Natural killer cell treated with Interleukin-12 subunit alpha and Interleukin-12 subunit beta and Interleukin-15 and Interleukin-18, amount 100 ng/mL, for 72 hours (primary cell): ENCODE measurements around the gene RPLP2. TPM values are rescaled to one million over a fixed set of nuclear protein-coding genes. Genes with fewer than 3 reads are reported as not detected.

Experiments used
- ATAC-seq, 2 donors: fragments of 150-1000 bp; cut with Tn5 transposase in 1 of 2; sonication (Bioruptor Pico), chemical (Tn5 transposase) in 1 of 2; 2 replicates each; pipeline ENCODE4 v1.10.0; 2021
- DNase-seq: peaks from one replicate; pipeline ENCODE4 v3.0.0; 2022; ENCODE audit warnings: low spot score
- H3K27ac Mint-ChIP-seq, 2 donors: 1 replicate in 1 of 2; 2 replicates in 1 of 2; pipeline ENCODE4 v1.8.0; 2022; ENCODE audit warnings: mixed read lengths in 2 of 2, mild to moderate bottlenecking in 1 of 2, moderate library complexity in 1 of 2
- H3K27me3 Mint-ChIP-seq, 2 donors: 1 replicate in 1 of 2; 2 replicates in 1 of 2; pipeline ENCODE4 v1.8.0; 2022; ENCODE audit warnings: mixed read lengths in 2 of 2
- H3K36me3 Mint-ChIP-seq: one replicate; pipeline ENCODE4 v1.8.0; 2022; ENCODE audit warnings: mixed read lengths
- H3K4me1 Mint-ChIP-seq, 2 donors: 1 replicate in 1 of 2; 2 replicates in 1 of 2; pipeline ENCODE4 v1.8.0; 2022; ENCODE audit warnings: low read depth in 2 of 2, mixed read lengths in 2 of 2, mild to moderate bottlenecking in 1 of 2
- H3K4me3 Mint-ChIP-seq: one replicate; pipeline ENCODE4 v1.8.0; 2022; ENCODE audit warnings: mixed read lengths
- H3K9me3 Mint-ChIP-seq: 2 replicates; pipeline ENCODE4 v1.8.0; 2022; ENCODE audit warnings: mixed read lengths
- total RNA-seq, 2 donors: library from RNA; stranded (reverse); gene quantifications; one replicate each; pipeline ENCODE4 v1.2.3, GENCODE V29; 2022

Gene RPLP2
- total RNA-seq, 2 donors from 2014 or later: 1,365 to 2,718 TPM

GRCh38 chr11:842370-843002 lies 32.7 kb downstream of the RPLP2 start, which contains the start of the genes POLR2L and TSPAN4:
Gene POLR2L (minus strand): TSS chr11:842529. CDS start chr11:842508, 21 bp downstream.
Gene TSPAN4 (plus strand): TSS chr11:842852. CDS start chr11:850305, 7,453 bp downstream.
- peak within 1 kb of the TSS; percentile 59 to 66 for H3K27ac Mint-ChIP-seq

DNA sequence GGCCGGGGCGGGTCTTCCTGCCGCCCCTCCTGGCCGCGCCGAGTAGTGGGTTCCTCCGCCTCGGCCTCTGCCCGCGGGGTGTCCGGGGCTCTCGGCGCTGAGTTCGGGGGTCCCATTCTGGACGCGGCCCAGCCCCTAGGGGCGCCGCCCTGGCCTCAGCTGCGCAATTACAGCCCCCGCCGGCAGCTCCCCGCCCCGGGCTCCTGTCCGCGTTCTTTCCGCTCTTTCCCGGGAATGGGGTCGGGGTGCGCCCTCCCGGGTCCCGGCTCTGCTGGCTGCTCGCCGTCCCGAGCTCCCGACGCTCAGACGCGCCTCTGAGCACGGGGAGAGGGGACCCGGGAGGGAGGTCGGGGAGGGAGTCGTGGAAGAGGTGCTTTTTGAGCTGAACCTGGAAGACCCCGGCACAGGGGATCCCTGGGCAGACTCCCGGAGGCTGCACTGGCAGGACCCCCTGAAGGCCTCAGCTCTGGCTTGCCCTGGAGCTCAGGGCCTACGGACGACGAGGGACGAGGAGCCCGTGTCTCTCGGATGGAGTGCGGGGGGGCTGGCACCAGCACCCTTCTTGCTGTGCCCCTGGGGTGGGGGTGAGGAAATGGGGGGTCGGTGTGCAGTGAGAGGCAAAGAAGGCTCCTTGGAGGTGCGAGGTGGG lies 33.4 kb downstream of the RPLP2 start:
- Mint-ChIP-seq H3K4me1 (peaks cover 17 to 25% of the 10 kb centered on the region in 2 donors), H3K4me3 (peak overlapping the region; percentile 72), H3K27me3 (no peaks in the 10 kb centered on the region), H3K27ac (peak overlapping the region; percentile 18 to 33), H3K36me3 (no peaks in the 10 kb centered on the region), H3K9me3 (no peaks in the 10 kb centered on the region)
- ATAC-seq (peak in 1 of 2 donors; percentile 0), DNase-seq (no peak)

More at GRCh38 chr11:842370-843002, 32.7 kb downstream of the RPLP2 start, which contains the start of the genes POLR2L and TSPAN4:
- Mint-ChIP-seq H3K4me3 (peak within 1 kb of the TSS; percentile 84), H3K9me3 (no peaks in the 10 kb centered on the region), H3K27me3 (no peaks in the 10 kb centered on the region), H3K36me3 (no peaks in the 10 kb centered on the region), H3K4me1 (peaks cover 21 to 29% of the 10 kb centered on the region in 2 donors)
- DNase-seq: peak; percentile 94
- ATAC-seq: peak; percentile 86 to 90

DNA sequence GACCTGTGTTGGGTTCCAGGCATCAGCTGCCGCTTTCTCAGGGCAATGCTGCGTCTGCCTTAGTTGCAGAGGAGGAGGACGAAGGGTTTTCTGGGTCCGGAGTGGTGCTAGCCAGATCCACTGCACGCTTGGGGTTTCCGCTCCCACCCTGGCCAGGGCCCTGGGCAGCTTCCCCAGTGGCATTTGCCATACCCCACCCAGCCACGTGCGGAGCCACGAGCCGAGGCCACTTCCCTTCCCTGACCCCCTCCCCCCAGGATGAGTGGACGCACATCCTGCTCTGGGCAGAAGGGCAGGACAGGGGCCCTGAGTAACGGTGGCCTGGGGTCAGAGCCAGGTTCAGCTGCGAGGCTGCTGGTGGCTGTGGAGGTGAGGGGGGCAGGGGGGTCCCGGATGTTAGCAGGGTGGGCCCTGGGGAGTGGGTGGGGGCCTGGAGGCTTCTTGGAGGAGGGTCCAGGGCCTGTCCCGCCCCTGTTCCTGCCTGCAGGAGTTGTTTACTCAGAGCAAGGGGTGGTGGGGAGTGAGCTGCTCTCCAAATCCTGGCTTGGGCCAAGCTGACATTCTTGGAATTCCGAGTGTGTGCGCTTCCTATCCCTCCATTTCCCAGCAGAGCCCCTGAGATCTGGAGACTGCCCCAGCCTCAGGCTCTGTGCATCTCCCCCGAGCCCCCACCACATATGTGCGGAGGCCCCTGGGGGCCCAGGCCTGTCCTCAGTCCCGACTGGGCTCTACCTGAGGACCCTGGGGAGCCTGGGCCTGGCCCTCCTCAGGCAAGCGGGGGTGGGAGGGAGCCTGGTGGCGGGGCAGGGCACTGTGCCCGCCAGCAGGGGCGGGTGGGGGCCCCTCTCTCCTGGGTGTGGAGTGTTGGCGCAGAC lies 34.3 kb downstream of the RPLP2 start:
- H3K4me1 Mint-ChIP-seq: peaks cover 17 to 22% of the 10 kb centered on the region in 2 donors
- DNase-seq: no peak
- peak overlapping the region; percentile 18 to 33 for H3K27ac Mint-ChIP-seq
- no peaks in the 10 kb centered on the region for H3K36me3 Mint-ChIP-seq
- H3K27me3 Mint-ChIP-seq: no peaks in the 10 kb centered on the region
- ATAC-seq: no peak
- peak overlapping the region; percentile 72 for H3K4me3 Mint-ChIP-seq
- no peaks in the 10 kb centered on the region for H3K9me3 Mint-ChIP-seq

DNA sequence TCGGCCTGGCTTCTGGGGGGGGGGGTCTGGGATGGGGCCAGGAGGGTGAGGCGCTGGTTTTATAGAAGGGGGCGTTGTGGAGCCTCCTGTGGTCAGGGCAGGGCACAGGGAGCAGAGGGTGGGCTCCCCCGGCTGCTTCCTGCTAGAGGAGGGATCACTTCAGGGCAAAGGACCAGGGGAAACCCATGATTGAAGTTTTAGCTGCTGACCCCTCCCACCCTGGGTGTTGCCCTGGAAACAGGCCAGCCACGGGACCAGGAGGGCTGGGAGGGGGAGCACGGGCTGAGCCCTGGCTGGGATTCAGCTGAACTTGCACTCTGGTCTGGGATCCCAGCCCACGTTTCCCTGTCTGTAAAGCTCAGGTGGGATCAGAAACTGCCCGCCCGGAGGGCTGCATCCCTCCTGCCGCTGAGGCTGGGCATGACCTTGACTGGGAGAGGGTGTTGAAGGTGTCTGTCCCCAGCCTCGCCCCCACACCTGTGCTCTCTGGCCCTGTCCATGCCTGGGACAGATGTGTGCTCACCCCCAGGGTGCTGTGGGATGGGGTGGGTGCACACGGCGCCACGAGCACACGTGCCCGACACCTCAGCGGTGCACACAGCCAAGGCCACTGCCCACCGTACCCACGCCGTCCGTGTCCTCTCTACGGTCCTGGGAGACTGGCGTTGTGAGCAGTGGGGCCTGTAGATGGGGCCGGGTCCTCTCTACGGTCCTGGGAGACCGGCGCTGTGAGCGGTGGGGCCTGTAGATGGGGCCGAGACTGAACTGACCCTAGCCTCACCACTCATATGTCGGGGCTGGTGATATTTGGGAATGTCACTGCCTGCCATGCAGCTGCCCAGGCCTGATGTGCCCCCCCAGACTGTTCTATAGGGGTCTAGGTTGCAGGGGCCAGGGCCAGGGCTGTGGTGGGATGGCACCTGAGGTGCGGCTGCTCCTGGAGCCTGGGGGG lies 35.2 kb downstream of the RPLP2 start:
- peaks cover 17 to 22% of the 10 kb centered on the region in 2 donors for H3K4me1 Mint-ChIP-seq
- H3K9me3 Mint-ChIP-seq: no peaks in the 10 kb centered on the region
- no peak for DNase-seq
- H3K27me3 Mint-ChIP-seq: no peaks in the 10 kb centered on the region
- no peak for ATAC-seq
- H3K4me3 Mint-ChIP-seq: no peak overlapping the region
- no peaks in the 10 kb centered on the region for H3K36me3 Mint-ChIP-seq
- H3K27ac Mint-ChIP-seq: no peak overlapping the region

- ATAC-seq: no peak
Observed at GRCh38 chr11:845872-846495, 36.2 kb downstream of the RPLP2 start.

DNA sequence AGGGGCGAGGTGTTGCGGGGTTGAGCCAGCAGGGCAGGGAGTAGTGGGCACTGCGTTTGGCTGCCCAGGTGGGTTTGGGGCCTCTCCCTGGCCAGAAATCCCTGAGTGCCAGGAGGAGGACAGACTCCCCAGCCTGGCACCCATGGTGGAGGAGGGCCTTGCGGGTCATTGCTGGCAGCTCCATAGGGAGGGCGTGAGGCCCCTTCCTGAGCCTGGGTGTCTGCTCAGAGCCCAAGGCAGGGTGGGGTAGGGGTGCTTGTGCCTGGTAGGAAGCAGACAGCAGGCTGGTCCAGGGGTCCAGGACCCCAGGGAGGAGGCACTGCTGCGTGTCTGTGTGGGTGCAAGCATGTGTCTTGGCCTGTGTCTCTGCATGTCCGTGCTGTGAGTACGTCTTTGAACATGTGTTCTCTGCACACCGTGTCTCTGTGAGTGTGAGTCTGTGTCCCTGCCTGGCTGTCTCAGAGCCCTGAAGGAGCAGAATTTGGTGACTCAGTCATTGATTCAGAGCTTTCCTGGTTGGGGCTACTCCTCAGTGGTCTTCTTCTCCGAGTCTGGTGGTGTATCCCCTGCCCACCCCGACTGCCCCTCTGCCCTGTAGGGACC lies 36.8 kb downstream of the RPLP2 start:
- Mint-ChIP-seq H3K36me3 (no peaks in the 10 kb centered on the region), H3K4me3 (no peak overlapping the region), H3K27ac (no peak overlapping the region), H3K9me3 (no peaks in the 10 kb centered on the region), H3K27me3 (no peaks in the 10 kb centered on the region), H3K4me1 (peaks cover 6 to 9% of the 10 kb centered on the region in 2 donors)
- no peak for ATAC-seq
- DNase-seq: no peak

More at GRCh38 chr11:845872-846495, 36.2 kb downstream of the RPLP2 start:
- Mint-ChIP-seq H3K4me3 (no peak overlapping the region), H3K27me3 (no peaks in the 10 kb centered on the region), H3K36me3 (no peaks in the 10 kb centered on the region), H3K27ac (no peak overlapping the region), H3K4me1 (peaks cover 10 to 14% of the 10 kb centered on the region in 2 donors), H3K9me3 (no peaks in the 10 kb centered on the region)
- no peak for DNase-seq

DNA sequence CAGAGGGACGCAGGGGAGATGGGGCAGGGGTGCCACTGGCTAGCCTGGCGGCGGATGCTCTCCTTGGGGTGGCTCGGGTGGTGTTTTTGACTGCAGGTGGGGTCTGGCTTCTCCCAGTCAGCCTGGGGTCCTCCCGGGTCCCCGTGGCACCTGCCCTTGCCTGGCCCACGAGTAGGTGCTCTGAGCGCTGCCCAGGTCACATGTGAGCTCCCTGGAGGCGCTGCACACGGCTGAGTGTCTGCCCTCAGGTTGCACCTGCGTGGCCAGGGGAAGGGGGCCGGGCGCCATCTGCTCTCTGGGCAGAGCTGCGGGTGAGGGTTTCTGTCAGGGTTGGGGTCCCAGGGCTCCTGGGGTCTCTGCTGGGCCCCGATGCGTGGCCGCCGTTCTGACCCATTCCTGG lies 38.1 kb downstream of the RPLP2 start:
- Mint-ChIP-seq H3K27me3 (no peaks in the 10 kb centered on the region), H3K9me3 (no peaks in the 10 kb centered on the region), H3K4me3 (no peak overlapping the region), H3K27ac (no peak overlapping the region), H3K36me3 (no peaks in the 10 kb centered on the region), H3K4me1 (peaks cover 6 to 9% of the 10 kb centered on the region in 2 donors)
- ATAC-seq (no peak), DNase-seq (no peak)

DNA sequence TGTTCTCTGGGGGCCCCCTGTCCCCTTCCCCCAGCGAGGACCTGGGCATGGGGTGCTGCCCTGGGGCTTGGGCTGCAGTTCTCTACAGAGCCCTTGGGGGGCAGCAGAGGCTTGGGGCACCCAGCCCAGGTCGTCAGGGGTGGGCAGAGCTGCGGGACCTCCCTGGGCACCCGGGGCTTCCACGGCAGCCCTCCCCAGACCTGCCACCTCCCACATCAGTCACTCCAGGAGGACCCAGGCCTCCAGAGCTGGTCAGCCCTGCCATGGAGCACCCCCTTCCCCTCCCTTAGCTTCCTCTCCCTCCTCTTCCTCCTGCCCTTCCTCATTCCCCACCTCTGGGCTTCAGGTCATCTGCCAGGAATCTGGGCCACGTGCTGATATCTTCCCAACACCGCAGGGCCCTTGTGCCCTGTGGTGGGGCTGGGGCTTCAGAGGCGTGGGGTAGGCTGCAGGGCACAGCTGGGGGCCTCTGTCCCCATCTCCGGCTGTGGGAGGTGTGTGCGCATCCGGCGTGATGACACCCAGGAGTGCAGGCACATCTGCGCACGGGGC lies 38.7 kb downstream of the RPLP2 start:
- ATAC-seq: peak; percentile 73 to 79
- Mint-ChIP-seq H3K4me1 (peaks cover 4 to 8% of the 10 kb centered on the region in 2 donors), H3K9me3 (no peaks in the 10 kb centered on the region), H3K36me3 (no peaks in the 10 kb centered on the region), H3K27ac (no peak overlapping the region), H3K4me3 (peak overlapping the region; percentile 34), H3K27me3 (no peaks in the 10 kb centered on the region)
- peak; percentile 72 for DNase-seq

DNA sequence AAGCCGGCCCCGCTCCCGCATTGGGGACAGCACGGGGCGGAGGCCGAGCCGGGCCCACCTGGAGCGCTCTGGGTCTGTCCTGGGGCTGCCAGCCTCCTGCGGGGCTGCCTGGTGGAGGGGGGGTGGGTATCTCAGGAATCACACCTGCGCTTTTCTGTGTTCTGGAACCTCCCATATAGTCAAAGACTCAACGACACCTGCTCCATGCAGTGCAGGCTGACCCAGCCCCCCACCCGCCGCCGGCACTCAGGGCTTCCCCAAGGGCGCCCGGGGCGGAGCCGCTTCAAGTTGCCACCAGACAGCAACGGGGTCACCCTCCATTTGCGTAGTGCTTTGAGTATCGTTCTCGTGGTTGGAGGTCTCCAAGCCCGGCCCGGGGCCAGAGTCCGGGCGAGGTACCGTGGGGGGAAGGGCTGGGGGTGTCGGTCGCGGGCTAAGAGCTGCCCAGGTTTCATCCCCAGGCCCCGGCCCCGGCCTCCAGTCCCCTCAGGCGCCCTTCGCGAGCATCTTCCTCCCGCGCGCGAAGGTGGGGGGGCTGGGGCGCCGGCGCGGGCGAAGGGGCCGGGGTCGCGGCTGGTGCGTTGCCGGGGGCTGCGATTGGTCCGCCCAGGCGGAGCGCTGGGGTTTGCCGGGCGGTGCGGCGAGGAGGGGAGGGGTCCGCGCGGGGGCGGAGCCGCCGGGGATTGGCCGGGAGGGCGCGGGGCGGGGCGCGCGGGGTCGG lies 39.5 kb downstream of the RPLP2 start:
- Mint-ChIP-seq H3K27me3 (no peaks in the 10 kb centered on the region), H3K4me1 (peaks cover 0 to 3% of the 10 kb centered on the region in 2 donors), H3K36me3 (no peaks in the 10 kb centered on the region), H3K27ac (no peak overlapping the region), H3K9me3 (no peaks in the 10 kb centered on the region), H3K4me3 (peak overlapping the region; percentile 63)
- peak; percentile 29 to 66 for ATAC-seq
- DNase-seq: no peak

DNA sequence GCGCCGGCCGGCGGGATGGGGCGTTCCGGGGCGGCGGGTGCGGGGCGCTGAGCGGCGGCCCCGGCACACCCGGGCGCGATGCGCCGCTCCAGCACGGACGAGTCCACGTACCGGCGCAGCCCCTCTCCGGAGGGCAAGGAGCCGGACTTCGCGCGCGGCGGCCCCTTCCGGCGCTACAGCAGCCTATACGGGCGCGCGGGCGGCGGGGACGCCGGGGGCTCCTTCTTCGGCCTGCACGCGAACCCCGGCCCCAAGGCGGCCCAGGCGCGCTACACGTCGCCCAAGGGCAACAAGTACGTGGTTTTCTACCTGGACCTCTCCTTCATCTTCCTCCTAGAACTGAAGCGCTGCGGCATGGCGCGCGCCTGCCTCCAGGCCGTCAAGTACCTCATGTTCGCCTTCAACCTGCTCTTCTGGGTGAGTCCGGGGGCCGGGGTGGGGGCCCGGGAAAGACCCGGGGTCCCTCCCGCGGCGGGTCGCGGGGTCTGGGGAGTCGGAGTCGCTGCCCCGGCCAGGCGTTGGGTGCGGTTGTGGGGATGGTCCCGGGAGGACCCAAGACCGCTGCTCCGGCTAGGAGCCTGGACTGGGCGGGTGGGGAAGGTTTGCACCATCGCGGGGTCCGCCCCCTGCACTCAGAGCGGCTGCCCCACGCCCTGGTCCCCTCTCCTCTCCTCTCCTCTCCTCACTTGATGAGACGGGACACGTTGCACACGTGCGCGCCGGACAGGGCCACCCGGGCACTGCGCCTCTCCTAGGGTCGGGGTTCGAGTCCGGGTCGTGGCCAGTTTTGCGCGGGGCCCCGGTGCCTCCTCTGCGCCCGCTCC lies 40.4 kb downstream of the RPLP2 start:
- Mint-ChIP-seq H3K4me3 (peak overlapping the region; percentile 60), H3K27me3 (no peaks in the 10 kb centered on the region), H3K9me3 (no peaks in the 10 kb centered on the region), H3K36me3 (no peaks in the 10 kb centered on the region), H3K27ac (no peak overlapping the region), H3K4me1 (peaks cover 0 to 3% of the 10 kb centered on the region in 2 donors)
- peak in 1 of 2 donors; percentile 3 for ATAC-seq
- no peak for DNase-seq
